NCI-H526 (cell line): ENCODE results near the gene SCN4A.

ENCODE experiments used
- DNase-seq, 2 experiments: peaks; one replicate each; lab custom pipeline; 2025; lab: John Stamatoyannopoulos, UW

SCN4A gene

GRCh38 chr17:63955232-63955631, 17.5 kb downstream of the SCN4A start:
- no peak for DNase-seq

- peak in 1 of 2 experiments; percentile 16 for DNase-seq
These were observed 18.2 kb downstream of the SCN4A start for GRCh38 chr17:63954402-63955063.

DNA sequence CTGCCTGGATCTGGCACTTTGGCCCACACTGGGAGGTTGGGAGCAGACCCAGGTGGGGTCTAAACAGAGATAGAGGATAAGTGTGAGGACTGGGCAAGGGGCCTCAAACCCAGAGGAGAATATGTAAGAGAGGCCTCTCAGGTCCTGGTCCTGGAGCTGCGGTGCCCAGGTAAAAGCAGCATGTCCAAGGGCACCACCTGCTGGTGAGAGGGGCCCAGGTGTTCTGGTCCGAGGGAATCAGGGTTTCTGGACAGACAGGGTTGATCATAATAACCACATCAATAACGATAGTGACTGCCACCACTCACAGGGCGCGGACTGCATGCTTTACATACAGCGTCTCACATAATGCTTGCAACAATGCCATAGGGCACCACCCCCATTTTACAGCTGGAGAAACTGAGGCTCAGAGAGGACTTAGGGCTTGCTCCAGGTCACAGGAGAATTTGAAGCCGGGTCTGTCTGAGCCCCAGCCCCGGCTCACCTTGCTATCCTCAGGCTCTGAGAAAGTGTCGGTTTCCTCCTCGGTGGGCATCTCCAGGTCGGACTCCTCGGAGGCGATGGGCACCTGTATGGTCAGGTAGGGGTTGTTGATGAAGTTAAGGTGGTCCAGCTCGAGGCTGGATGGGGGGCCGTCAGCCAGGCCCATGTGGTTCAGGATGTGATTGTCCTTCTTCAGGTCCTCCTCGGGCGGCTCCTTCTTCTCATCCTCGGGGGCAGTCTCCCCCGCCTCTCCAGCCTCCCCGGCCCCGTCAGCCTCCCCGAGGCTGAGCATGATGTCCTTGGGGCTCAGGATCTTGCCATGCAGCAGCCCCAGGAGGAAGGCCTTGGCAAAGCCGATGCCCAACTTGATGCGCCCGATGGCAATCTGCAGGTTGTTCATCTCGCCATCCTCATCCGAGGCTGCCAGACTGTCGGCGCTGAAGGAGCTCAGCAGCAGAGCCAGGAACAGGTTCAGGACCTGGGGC, 21.5 kb downstream of the SCN4A start:
- DNase-seq = peak; percentile 39 to 88

DNA sequence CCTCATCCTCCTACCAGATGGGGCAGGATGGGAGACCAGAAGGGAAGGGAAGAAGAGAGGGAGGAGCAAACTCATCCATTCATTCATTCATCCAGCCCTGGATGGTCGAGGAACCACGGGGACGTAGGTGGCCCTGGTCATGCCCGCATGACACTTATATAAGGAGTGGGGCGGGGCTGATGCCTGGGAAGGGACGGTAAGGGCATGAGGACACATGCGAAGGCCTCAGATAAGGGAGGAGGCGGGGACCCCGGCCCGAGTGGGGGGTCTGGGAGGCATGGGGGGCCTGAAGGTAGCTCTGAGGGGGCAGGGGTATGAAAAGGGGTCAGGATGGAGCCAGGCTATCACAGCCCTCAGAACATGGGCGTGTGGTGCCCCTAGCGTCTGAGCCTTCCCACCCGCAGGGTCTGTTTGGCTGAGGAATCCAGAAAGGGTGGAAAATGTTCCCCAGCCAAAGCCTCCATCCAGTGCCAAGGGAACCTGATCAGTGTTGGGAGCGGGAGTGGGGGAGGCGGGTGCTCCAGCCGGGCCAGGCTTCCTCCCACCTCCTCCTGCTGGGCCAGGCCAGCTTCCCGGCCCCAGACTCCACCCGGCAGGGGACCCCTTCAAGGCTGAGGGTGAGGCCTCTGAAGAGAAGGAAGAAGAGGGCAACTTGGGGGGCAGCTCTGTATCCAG, 23.0 kb downstream of the SCN4A start:
- DNase-seq = no peak

DNA sequence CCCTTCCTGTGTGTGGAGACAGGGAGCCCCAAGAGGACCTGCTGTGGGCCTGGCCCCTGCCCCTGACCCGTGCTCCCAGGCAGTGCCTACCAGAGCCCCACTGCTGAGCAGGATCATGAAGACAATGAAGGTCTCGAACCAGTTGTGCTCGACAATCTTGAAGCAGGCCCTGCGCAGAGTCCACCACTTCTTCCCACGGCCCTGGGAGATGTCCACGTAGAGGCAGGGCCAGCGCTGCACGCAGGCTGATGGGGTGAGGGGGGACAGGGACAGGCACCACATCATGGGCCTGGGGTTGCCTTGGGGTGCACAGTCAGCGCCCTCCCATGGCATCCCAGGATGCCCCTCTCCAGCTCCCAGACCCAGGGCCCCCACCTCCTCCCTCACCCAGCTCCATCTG, 24.2 kb downstream of the SCN4A start:
- no peak for DNase-seq

DNA sequence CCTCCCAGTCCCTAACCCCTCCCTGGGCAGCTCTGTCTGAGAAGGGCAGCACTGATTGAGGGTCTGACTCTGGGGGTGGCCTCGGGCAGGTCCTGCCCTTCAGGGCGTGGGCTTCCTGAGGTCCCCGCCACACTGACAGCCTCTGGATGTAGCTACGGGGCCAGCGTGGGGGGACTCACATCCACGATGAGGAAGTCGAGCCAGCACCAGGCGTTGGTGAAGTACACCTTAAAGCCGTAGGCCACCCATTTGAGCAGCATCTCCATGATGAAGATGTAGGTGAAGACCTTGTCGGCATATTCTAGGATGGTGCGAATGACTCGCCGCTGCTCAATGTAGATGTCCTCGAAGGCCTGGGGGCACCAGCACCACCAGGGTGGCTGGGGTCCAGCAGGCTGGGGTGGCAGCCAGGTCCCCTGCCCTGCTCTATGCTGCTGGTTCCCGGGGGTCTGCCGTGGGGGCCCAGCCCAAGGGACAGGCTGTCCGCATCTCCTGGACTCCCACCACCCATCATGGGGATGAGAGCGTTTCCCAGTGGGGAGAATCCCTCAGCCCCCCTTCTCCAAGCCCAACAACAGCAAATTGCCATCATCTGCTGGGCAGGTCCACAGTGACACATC, 24.9 kb downstream of the SCN4A start:
- DNase-seq = no peak

GRCh38 chr17:63946440-63947363, 26.0 kb downstream of the SCN4A start:
- peak in 1 of 2 experiments; percentile 61 for DNase-seq

GRCh38 chr17:63945784-63946439, 26.8 kb downstream of the SCN4A start:
- DNase-seq = no peak

DNA sequence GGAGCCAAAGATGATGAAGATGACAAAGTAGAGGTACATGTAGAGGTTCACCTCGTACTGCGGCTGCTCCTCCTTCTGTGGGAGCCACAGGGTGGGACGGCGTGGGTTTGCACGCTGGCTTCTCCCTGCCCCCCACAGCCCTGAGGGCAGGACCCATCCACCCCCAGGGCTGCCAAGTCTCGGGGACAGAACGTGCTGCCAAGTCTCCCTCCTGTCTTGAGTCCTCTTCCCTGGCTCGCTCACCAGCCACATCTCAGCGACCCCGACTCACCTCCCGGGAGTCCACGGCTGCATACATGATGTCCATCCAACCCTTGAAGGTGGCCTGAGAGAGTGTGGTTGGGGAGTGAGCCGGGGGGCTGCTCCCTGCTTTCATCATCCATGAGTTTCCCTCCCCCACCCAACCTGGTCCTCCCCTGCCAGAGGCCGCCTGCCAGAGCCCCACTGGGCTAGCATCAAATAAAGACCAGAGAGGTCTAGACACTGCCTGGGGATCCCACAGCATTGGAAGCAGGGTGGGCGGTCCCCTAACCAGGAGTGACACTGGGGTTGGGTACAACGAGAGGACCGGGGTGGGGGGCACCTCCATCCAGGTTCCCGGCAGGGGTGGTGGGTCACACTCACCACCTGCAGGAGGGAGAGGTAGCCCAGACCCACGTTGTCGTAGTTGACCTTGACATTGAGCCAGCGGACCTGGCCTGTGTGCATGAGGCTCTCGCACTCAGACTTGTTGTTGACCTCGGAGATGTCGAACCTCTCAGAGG, 27.8 kb downstream of the SCN4A start:
- no peak for DNase-seq

DNA sequence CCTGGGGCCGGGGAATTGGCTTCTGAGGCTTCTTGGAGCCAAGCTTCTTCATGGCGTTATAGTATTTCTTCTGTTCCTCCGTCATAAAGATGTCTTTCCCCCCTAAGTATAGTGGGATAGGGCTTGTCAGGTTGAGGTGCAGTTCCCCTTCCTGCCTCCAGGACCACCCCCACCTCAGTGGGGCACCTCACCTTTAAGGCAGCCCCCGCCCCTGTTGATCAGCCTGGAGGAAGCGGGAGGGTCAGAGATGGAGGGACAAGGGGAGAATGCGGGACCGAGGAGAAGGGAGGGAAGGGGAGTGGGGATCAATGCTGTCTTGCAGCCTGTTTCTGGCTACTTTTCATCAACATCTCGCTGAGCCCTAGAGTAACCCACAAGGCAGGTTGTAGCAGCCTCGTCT, 29.0 kb downstream of the SCN4A start:
- DNase-seq = no peak

DNA sequence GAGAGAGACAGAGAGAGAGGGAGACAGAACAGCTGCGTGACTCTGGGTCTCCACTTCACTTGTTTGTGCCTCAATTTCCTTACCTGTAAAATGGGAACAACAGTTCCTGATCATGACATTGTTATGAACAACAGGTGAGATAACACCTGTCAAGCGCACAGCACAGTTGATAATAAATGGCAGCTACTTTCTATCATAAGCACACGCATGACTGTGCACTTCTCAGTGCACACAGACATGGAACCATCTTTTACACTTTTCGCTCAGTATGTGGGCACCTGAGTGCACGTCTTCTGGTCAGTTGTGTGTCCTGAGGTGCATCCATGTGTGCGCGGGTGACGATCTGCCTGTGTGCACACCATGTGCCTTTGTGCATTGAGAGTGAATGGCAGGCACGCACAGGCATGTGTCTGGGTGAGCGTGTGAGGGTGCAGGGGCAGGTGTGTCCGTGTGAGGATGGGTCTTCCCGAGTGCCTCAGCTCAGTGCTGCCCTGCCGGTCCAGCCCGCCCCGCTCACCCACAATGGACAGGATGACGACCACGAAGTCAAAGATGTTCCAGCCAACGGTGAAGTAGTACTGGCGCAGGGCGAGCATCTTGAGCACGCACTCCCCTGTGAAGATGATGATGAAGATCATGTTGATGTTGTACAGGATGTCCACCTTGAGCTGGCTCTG, 30.3 kb downstream of the SCN4A start:
- DNase-seq = no peak

DNA sequence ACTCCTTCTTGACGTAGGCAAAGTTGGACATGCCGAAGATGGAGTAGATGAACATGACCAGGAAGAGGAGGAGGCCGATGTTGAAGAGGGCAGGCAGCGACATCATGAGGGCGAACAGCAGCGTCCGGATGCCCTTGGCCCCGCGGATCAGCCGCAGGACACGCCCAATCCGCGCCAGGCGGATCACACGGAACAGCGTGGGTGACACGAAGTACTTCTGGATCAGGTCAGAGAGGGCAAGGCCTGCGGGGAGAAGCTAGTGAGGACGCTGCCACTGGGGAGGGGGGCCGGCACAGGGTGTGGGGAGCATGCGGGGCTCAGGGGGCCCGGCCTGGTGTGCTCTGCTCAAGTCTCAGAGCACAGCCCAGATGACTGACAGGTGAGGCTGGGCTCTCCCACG, 31.0 kb downstream of the SCN4A start:
- DNase-seq = no peak

- DNase-seq = no peak
These were observed 31.6 kb downstream of the SCN4A start for GRCh38 chr17:63941162-63941561.

DNA sequence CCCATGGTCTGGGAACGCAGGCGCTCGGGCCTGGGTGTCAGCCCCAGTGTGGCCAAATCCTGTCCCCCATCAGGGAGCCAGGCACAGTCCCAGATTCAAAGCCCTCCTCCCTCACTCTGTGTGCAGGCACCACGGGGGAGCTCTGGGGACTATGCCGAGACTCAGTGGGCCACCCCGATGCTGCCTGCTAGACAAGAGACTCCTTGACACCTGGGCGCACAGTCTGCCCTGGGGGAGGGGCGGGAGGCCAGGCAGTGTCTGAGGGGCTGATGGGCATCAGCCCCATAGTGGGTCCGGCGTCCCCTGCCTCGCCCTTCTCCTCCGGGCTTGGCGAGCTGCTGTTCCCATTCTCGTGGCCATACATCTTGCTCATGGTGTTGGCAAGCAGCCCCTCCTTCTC, 32.1 kb downstream of the SCN4A start:
- no peak for DNase-seq

DNA sequence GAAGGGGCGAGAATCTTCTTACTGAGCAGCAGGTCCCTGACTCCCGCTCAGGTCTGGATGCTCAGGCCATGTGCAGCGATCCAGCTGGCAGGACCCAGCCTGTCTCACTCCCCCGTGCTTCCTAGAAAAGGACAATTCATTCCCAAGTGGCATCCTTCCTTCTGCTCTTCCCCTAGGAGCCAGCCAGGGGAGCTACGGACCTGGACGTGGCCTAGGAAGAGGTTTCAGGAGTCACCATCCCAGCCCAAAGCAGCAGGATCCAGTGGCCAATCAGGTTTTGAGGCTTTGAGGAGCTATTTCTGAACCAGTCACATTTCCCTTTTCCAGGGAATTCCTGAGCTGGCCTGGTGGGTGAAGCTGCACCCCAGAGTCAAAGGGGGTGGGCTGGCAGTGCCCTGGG, 32.8 kb downstream of the SCN4A start:
- no peak for DNase-seq

GRCh38 chr17:63939401-63939800, 33.3 kb downstream of the SCN4A start:
- DNase-seq = no peak

GRCh38 chr17:63937920-63938319, 34.8 kb downstream of the SCN4A start:
- DNase-seq = no peak

- no peak for DNase-seq
These were observed 35.4 kb downstream of the SCN4A start for GRCh38 chr17:63937319-63937718.
